ENCODE data around the gene TOR3A. TPM values are rescaled to one million over a fixed set of nuclear protein-coding genes. Genes with fewer than 3 reads are reported as not detected.

The TOR3A gene
- polyA plus RNA-seq, 4 donors = 24.6 to 28.2 (median 25.0) TPM

DNA sequence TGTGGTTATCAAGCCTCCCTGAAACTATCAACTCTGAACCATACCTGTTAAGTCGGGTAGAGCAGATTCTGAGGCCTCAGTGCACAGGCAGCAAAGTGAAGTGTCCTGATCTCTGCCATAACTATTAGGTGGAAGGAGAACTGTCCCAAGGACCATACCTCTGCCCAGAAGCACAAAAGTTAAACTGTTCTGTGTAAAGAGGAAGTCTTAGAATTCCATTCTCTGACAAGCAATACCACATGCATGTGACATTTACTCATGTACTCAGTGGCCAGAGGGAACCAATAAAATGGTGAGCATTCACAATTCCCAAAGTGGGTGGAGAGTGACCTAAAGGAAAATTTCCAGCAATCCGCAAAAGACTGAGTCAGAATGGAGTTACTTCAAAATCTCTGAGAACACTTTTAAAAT is 61.0 kb downstream of the TOR3A start:
- DNase-seq (ENCODE audit: low read depth in 4 of 4, low spot score in 3 of 4) = no peak

DNA sequence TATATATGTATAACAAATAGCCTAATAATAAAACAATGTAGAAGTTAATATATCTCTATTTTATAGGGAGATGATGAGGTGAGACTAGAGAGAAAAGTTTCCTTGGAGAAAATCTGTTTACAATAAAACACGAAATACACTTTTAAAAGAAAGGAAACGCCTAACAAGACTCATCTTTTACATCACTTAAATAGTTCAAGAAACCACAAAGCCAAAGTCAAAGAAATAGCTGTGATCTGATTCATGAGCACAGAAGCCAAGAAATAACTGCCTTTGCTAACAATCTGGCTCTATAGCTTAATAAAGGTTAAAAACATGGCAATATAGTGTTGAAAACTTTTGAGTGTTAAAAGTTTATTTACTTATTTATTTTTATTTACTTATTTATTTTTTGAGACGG is 61.5 kb downstream of the TOR3A start:
- DNase-seq (ENCODE audit: low read depth in 4 of 4, low spot score in 3 of 4) = no peak

DNA sequence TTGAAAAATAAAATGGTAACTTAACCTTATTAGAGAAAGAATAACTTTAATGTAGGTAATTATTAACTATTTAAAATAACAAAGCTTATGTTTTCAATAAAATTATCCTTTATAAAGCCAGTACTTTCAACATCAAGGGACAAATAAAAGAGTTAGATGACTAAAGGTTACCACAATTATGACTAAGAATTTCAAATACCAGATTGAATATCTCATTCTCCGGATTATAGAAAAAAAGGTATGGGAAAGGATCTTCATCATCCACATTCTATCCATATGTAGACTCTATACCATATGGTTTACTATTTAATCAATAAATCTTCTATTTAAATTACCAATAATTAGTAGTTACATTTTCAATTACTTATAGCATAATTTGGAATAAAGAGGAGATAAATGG is 62.8 kb downstream of the TOR3A start:
- no peak for DNase-seq (ENCODE audit: low read depth in 4 of 4, low spot score in 3 of 4)

DNA sequence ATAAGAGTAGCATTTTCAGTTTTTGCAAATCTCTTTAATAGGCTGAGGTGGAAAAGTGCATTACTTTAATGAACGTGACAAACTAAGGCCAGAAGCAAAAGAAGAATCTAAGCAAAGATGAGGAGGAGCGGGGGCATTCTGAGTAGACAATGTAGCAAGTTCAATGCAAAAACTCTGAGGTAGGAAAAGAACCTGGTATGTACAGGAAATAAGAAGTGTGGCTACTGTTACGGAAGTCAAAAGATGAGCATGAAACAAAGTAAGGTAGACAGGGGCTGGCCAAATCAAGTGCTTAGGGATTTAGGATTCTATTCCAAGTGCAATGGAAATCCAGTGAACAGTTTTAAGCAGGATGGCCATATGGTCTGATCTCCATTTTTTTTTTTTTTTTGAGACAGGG is 63.7 kb downstream of the TOR3A start:
- no peak for DNase-seq (ENCODE audit: low read depth in 4 of 4, low spot score in 3 of 4)

Other genes with a start within 250 kb of the TOR3A start
- gene ANGPTL1, start 211.0 kb upstream of the TOR3A start, polyA plus RNA-seq (ENCODE audit: insufficient read length in 4 of 4) = 10 to 100 TPM in 2 of 4 donors, 1 to 10 TPM in 2; 3.1 to 56.5 (median 11.4) TPM
- gene FAM20B, start 56.2 kb upstream of the TOR3A start, polyA plus RNA-seq (ENCODE audit: insufficient read length in 4 of 4) = 10 to 100 TPM; 37.1 to 49.3 (median 47.2) TPM
- gene ABL2, start 147.6 kb downstream of the TOR3A start, polyA plus RNA-seq (ENCODE audit: insufficient read length in 4 of 4) = 10 to 100 TPM in 3 of 4 donors, 1 to 10 TPM in 1; 7.7 to 11.9 (median 10.2) TPM
- 10 to 100 TPM; 22.3 to 40.9 (median 31.9) TPM for gene SOAT1, start 211.7 kb downstream of the TOR3A start, polyA plus RNA-seq (ENCODE audit: insufficient read length in 4 of 4)